Neural cell (in vitro differentiated cells): Measurements from ENCODE around the gene NIT1.

Source experiments
- POLR2AphosphoS5 ChIP-seq: IDR thresholded peaks from 2 replicates; pipeline ENCODE4 v1.6.1; 2012
- TF ChIP-seq, protein P1 (sequence below): IDR thresholded peaks from 2 replicates; pipeline ENCODE4 v1.6.1; 2012; ENCODE audit warnings: borderline replicate concordance
- TF ChIP-seq, protein P2 (sequence below): fragments of 450-650 bp; IDR thresholded peaks from 2 replicates; pipeline ENCODE4 v1.5.1; 2014; ENCODE audit warnings: antibody characterized with exemption, mild to moderate bottlenecking, moderate library complexity; ENCODE audit not compliant: poor library complexity, severe bottlenecking

DNA sequence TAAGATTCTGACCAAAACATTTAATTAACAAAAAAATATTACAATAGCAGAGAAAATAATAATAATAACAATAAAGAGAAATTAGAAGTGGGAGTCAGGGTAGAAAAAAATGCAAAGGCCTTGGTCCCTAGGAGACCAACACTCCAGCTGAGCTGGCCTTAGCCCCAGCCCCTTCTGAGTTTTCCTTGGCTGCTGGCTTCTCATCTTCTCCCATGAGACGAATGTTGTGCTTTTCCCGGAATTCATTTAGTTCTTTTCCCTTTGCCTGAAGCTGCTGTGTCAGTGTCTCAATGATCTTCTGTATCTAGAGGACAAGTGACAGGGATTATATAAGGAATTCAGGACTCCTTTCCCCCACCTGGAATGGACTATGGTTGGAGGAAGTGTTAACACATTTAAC lies 17.3 kb upstream of the NIT1 start:
- TF ChIP-seq, protein P1, sequence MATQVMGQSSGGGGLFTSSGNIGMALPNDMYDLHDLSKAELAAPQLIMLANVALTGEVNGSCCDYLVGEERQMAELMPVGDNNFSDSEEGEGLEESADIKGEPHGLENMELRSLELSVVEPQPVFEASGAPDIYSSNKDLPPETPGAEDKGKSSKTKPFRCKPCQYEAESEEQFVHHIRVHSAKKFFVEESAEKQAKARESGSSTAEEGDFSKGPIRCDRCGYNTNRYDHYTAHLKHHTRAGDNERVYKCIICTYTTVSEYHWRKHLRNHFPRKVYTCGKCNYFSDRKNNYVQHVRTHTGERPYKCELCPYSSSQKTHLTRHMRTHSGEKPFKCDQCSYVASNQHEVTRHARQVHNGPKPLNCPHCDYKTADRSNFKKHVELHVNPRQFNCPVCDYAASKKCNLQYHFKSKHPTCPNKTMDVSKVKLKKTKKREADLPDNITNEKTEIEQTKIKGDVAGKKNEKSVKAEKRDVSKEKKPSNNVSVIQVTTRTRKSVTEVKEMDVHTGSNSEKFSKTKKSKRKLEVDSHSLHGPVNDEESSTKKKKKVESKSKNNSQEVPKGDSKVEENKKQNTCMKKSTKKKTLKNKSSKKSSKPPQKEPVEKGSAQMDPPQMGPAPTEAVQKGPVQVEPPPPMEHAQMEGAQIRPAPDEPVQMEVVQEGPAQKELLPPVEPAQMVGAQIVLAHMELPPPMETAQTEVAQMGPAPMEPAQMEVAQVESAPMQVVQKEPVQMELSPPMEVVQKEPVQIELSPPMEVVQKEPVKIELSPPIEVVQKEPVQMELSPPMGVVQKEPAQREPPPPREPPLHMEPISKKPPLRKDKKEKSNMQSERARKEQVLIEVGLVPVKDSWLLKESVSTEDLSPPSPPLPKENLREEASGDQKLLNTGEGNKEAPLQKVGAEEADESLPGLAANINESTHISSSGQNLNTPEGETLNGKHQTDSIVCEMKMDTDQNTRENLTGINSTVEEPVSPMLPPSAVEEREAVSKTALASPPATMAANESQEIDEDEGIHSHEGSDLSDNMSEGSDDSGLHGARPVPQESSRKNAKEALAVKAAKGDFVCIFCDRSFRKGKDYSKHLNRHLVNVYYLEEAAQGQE: no peak
- TF ChIP-seq, protein P2, sequence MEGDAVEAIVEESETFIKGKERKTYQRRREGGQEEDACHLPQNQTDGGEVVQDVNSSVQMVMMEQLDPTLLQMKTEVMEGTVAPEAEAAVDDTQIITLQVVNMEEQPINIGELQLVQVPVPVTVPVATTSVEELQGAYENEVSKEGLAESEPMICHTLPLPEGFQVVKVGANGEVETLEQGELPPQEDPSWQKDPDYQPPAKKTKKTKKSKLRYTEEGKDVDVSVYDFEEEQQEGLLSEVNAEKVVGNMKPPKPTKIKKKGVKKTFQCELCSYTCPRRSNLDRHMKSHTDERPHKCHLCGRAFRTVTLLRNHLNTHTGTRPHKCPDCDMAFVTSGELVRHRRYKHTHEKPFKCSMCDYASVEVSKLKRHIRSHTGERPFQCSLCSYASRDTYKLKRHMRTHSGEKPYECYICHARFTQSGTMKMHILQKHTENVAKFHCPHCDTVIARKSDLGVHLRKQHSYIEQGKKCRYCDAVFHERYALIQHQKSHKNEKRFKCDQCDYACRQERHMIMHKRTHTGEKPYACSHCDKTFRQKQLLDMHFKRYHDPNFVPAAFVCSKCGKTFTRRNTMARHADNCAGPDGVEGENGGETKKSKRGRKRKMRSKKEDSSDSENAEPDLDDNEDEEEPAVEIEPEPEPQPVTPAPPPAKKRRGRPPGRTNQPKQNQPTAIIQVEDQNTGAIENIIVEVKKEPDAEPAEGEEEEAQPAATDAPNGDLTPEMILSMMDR: no peak
- no peak for TF ChIP-seq POLR2AphosphoS5
